ENCODE results near the gene CYGB. TPM values are rescaled to one million over a fixed set of nuclear protein-coding genes. Genes with fewer than 3 reads are reported as not detected.

Gene CYGB
- total RNA-seq, result 24.0 and 35.2 TPM in 2 replicates

GRCh38 chr17:76537578-76538280 lies at the start of gene CYGB:
TSS of gene CYGB (minus strand) at chr17:76537709. CDS start at chr17:76537542, 167 bp downstream.

DNA sequence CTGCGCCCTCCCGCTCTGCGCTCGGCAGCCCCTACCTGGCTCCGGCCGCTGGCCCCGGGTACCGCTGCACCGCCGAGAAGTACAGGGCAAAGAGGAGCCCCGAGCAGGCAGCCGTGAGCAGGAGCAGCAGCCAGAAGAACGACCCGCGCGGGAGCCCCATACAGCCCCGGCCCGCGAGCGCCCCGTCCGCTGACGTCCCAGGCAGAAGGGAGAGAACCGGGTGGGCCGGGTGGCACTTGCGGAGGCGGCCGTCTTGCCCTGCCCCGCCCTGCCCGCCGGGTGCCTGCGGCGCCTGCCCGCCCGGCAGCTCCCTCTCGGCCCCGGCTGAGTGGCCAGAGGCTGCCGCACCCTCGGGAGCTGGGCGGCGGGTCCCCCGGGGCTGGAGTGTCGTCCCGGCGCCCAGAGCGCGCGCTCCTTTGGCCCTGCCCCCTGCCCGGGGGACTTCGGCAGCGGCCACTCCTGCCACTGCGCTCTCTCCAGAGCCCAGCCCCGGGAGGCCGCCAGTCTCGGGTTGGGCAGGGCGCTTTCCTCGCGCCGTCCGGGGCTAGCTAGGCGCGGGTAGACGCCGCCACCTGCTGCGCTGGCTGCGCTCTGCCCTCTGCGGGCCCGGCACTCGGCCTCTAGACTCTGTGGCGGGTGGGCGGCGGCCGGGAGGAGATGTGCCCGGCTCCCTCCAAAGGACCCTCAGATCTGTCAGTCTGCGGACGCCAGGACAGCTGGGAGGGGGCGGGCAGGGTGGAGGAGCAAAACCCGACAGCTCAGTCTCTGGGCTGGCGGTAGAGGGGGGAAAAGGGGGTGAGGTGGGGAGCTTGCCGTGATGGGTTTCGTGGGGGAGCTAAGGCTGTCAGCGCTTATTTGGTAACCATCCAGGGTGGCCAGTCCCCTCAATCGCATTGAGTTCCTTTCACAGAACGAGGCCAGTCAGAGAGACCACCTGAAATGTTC lies 48.4 kb upstream of the CYGB start, which contains the start of gene ST6GALNAC2:
Gene ST6GALNAC2, minus strand, starts transcription at position 212 of the 945 bp plus-strand sequence. Its CDS starts 52 bp downstream, at position 160.

GRCh38 chr17:76539631-76540271 lies 2.2 kb upstream of the CYGB start, which contains the start of gene PRCD:
TSS of gene PRCD (plus strand) at chr17:76540044. CDS start at chr17:76540142, 98 bp downstream.

DNA sequence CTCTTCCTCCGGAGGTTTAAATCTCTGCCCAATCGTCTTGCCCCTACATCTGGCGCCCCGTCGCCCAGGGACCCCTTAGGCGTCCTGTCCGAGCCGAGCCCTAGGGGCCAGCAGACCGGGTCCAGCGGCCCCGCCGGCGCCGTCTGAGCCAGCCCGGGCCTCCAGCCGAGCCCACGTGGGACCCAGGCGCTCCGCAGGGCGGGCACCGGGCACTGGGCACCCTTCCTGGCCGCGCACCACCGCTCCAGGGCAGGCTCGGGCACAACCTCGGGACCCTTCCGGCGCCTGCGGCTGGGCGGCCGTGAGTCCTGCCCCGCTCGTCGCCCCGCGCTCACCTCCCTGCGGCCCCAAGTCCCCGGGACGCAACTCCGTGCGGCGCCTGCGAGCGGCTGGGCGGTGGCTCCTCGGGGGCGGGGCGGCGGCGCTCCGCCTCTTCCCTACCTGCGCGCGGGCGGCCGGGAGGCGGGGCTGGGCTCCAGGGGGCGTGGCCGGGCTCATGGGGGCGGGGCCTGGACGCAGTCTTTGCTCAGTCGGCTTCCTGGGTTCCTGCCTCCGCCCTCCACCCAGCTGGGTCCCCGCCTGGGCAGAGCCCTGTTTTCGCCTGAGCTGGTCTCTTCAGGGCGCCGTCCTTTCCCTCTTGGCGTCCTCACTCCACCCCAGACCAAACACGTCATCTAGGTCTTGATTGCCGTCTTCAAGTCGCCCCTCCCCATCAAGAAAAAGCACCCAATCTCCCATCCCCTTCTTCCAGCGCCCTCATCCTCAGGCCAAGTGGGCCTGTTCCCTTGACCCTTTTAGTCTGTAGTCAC lies 36.3 kb downstream of the CYGB start, which contains the start of gene RHBDF2:
Gene RHBDF2, minus strand, starts transcription at position 406 of the 809 bp plus-strand sequence. CDS start 19,899 bp downstream, outside the sequence.

Other genes with a start within 250 kb of the CYGB start
- 1.5 and 3.0 TPM in 2 replicates for gene QRICH2, start 229.4 kb downstream of the CYGB start, total RNA-seq
- gene PRPSAP1, start 183.8 kb downstream of the CYGB start, total RNA-seq, result 41.0 and 42.7 TPM in 2 replicates
- gene SPHK1, start 153.1 kb downstream of the CYGB start, total RNA-seq, result 32.8 and 36.4 TPM in 2 replicates
- gene UBE2O, start 84.6 kb downstream of the CYGB start, total RNA-seq, result 14.8 and 16.9 TPM in 2 replicates
- 0.43 TPM in 1 of 2 replicates, not detected in the other for gene AANAT, start 70.1 kb downstream of the CYGB start, total RNA-seq
- gene RHBDF2, start 36.3 kb downstream of the CYGB start, total RNA-seq, result 5.3 and 16.1 TPM in 2 replicates
- 0.94 and 1.9 TPM in 2 replicates for gene PRCD, start 2.3 kb upstream of the CYGB start, total RNA-seq
- gene ST6GALNAC2, start 48.2 kb upstream of the CYGB start, total RNA-seq, result 0.82 and 2.4 TPM in 2 replicates
- not detected in 2 replicates for gene ST6GALNAC1, start 106.0 kb upstream of the CYGB start, total RNA-seq
- 288 and 320 TPM in 2 replicates for gene MXRA7, start 173.3 kb upstream of the CYGB start, total RNA-seq
- gene JMJD6, start 188.9 kb upstream of the CYGB start, total RNA-seq, result 10.0 and 19.8 TPM in 2 replicates
- 36.5 and 58.8 TPM in 2 replicates for gene METTL23, start 189.1 kb upstream of the CYGB start, total RNA-seq
- 115 and 156 TPM in 2 replicates for gene SRSF2, start 199.6 kb upstream of the CYGB start, total RNA-seq
- 19.6 and 28.2 TPM in 2 replicates for gene MFSD11, start 200.4 kb upstream of the CYGB start, total RNA-seq